Mucosa of descending colon (tissue), 3 donors: ENCODE results near the gene ZNF382. TPM values are rescaled to one million over a fixed set of nuclear protein-coding genes. Genes with fewer than 3 reads are reported as not detected.

Experiments used
- ATAC-seq: fragments of 200-7000 bp; cut with Tn5 transposase; one replicate; pipeline ENCODE4 v1.9.1; 2020; ENCODE audit warnings: mild to moderate bottlenecking, moderate library complexity
- DNase-seq, 3 donors: peaks; one replicate each; pipeline ENCODE4 v3.0.0-alpha.2; 2020
- H3K36me3 ChIP-seq: fragments of 200-600 bp; one replicate; pipeline ENCODE4 v1.8.0; 2021; ENCODE audit warnings: low read depth, mild to moderate bottlenecking
- H3K4me1 ChIP-seq: fragments of 200-600 bp; one replicate; pipeline ENCODE4 v1.8.0; 2021; ENCODE audit warnings: low read depth, mild to moderate bottlenecking
- H3K4me3 ChIP-seq: fragments of 200-600 bp; one replicate; pipeline ENCODE4 v1.8.0; 2021; ENCODE audit warnings: mild to moderate bottlenecking
- H3K9me3 ChIP-seq: fragments of 200-600 bp; one replicate; pipeline ENCODE4 v1.8.0; 2021; ENCODE audit warnings: mild to moderate bottlenecking
- CTCF ChIP-seq: fragments of 200-600 bp; IDR thresholded peaks from one replicate; pipeline ENCODE4 v1.8.0; 2022; ENCODE audit warnings: antibody characterized with exemption, mild to moderate bottlenecking
- intact Hi-C, 2 donors: fragments of 100-400 bp; cut with DNase I in 1 of 2; cut with micrococcal nuclease in 1 of 2; formaldehyde crosslinking; loops; one replicate each; pipeline versions ENCODE4 v1.11.0 to v1.11.1; 2022; cut with DNase I, micrococcal nuclease
- total RNA-seq, 3 donors: library from RNA; stranded (reverse); fragmentation: NEBNext Ultra II Directional in 2 of 3; extraction: Animal tissue kit (Norgen Biotek cat#: 25700) in 2 of 3; gene quantifications; one replicate each; pipeline versions ENCODE4 v1.2.1 to v1.2.4, GENCODE V29; 2021 to 2023
- donor health status: DM: no; HTN: no; CAD: no; lungs with moderate emphysema.
- donor health status: DM: no; HTN: no; CAD: no.
- donor health status: DM: no; HTN: yes; CAD: no.

ZNF382 gene
- total RNA-seq, 3 donors from 2014 or later: 0.78 to 15.4 (median 1.2) TPM

- Histone ChIP-seq H3K36me3 (peaks cover 3% of the 10 kb centered on the region), H3K4me3 (no peak overlapping the region), H3K4me1 (no peaks in the 10 kb centered on the region), H3K9me3 (peaks cover 54% of the 10 kb centered on the region)
- DNase-seq (no peak), ATAC-seq (no peak)
- TF ChIP-seq CTCF: no peak
- intact Hi-C loops: no loop called here
Measured at GRCh38 chr19:36668646-36669045, 63.5 kb downstream of the ZNF382 start.

GRCh38 chr19:36672368-36672767 is 67.3 kb downstream of the ZNF382 start:
- ATAC-seq: no peak
- Histone ChIP-seq H3K9me3 (peaks cover 76% of the 10 kb centered on the region), H3K36me3 (no peaks in the 10 kb centered on the region), H3K4me3 (no peak overlapping the region), H3K4me1 (no peaks in the 10 kb centered on the region)
- DNase-seq: no peak
- intact Hi-C loops: no loop called here
- TF ChIP-seq CTCF: no peak

- TF ChIP-seq CTCF: no peak
- H3K4me1 ChIP-seq: no peaks in the 10 kb centered on the region
- H3K4me3 ChIP-seq: no peak overlapping the region
- no peak for ATAC-seq
- no peak for DNase-seq
- H3K9me3 ChIP-seq: peaks cover 93% of the 10 kb centered on the region
- H3K36me3 ChIP-seq: no peaks in the 10 kb centered on the region
- intact Hi-C loops: no loop called here
Measured at GRCh38 chr19:36674201-36674600, 69.1 kb downstream of the ZNF382 start.

GRCh38 chr19:36679455-36679854 is 74.3 kb downstream of the ZNF382 start:
- TF ChIP-seq CTCF: no peak
- peaks cover 64% of the 10 kb centered on the region for H3K9me3 ChIP-seq
- DNase-seq (no peak), ATAC-seq (no peak)
- H3K4me1 ChIP-seq: no peaks in the 10 kb centered on the region
- H3K36me3 ChIP-seq: no peaks in the 10 kb centered on the region
- no peak overlapping the region for H3K4me3 ChIP-seq
- intact Hi-C loops: no loop called here

Other genes starting within 250 kb of the ZNF382 start
- gene ZFP14, start 226.1 kb upstream of the ZNF382 start, total RNA-seq: 1 to 10 TPM; 3.4 to 7.5 (median 5.0) TPM
- 1 to 10 TPM; 1.1 to 5.3 (median 1.2) TPM for gene ZFP82, start 186.7 kb upstream of the ZNF382 start, total RNA-seq
- gene ZNF566, start 115.8 kb upstream of the ZNF382 start, total RNA-seq: 10 to 100 TPM in 1 of 3 donors, 1 to 10 TPM in 2; 4.3 to 14.8 (median 9.6) TPM
- 10 to 100 TPM in 1 of 3 donors, 1 to 10 TPM in 2; 6.9 to 11.0 (median 9.0) TPM for gene ZNF260, start 77.0 kb upstream of the ZNF382 start, total RNA-seq
- gene ZNF529, start 32.0 kb upstream of the ZNF382 start, total RNA-seq: 10 to 100 TPM in 1 of 3 donors, 1 to 10 TPM in 2; 6.5 to 13.8 (median 9.4) TPM
- 1 to 10 TPM; 3.3 to 8.4 (median 6.6) TPM for gene ZNF461, start 61.5 kb downstream of the ZNF382 start, total RNA-seq
- 1 to 10 TPM; 2.9 to 8.3 (median 3.8) TPM for gene ZNF567, start 82.3 kb downstream of the ZNF382 start, total RNA-seq
- 1 to 10 TPM; 2.1 to 3.8 (median 2.9) TPM for gene ZNF850, start 167.5 kb downstream of the ZNF382 start, total RNA-seq
- gene ZNF790, start 233.1 kb downstream of the ZNF382 start, total RNA-seq: 1 to 10 TPM; 3.4 to 8.8 (median 4.9) TPM
- 1 to 10 TPM; 3.4 to 7.8 (median 5.8) TPM for gene ZNF345, start 245.6 kb downstream of the ZNF382 start, total RNA-seq